Fibroblast of mammary gland (primary cell): ENCODE results near the gene LSM3.
A peak's percentile ranks its signal among the peaks of the same experiment; 100 is the strongest.
"Not testable (repeated sequence)": the region's sequence is repeated elsewhere in the genome, so short reads cannot be mapped to it uniquely, and the experiment has no call there.

Source experiments
- DNase-seq: peaks from one replicate; pipeline ENCODE4 v3.0.0-alpha.2; 2010; ENCODE audit warnings: low read depth
- H3K4me3 ChIP-seq: 2 replicates; pipeline ENCODE4 v1.5.1; 2011; ENCODE audit warnings: low read depth, mild to moderate bottlenecking, low read length, moderate library complexity; ENCODE audit not compliant: control insufficient read depth
- TF ChIP-seq, protein P1 (sequence below): conservative IDR thresholded peaks from 2 replicates; pipeline ENCODE4 v1.5.1; 2011; ENCODE audit warnings: low read depth, low read length, inconsistent platforms; ENCODE audit not compliant: control insufficient read depth, insufficient read depth

Gene LSM3

DNA sequence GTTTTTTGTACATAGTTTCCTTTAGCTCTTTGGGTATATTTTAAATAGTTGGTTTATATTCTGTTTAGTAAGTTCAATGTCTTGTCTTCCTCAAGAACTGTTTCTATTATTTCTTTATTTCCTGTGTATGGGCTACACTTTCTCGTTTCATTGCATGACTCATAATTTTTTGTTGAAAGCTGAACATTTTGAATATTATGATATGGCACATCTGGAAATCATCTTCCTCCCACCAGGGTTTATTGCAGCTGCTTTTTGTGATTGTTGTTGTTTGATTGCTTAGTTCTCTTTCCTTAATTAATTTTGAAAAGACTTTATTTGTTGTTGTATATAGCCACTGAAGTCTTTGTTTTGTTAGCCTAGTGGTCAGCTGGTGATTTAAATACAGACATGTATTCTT is 43.8 kb downstream of the LSM3 start:
- no peak overlapping the region for H3K4me3 ChIP-seq
- peak; percentile 27 for DNase-seq
- TF ChIP-seq, protein P1, sequence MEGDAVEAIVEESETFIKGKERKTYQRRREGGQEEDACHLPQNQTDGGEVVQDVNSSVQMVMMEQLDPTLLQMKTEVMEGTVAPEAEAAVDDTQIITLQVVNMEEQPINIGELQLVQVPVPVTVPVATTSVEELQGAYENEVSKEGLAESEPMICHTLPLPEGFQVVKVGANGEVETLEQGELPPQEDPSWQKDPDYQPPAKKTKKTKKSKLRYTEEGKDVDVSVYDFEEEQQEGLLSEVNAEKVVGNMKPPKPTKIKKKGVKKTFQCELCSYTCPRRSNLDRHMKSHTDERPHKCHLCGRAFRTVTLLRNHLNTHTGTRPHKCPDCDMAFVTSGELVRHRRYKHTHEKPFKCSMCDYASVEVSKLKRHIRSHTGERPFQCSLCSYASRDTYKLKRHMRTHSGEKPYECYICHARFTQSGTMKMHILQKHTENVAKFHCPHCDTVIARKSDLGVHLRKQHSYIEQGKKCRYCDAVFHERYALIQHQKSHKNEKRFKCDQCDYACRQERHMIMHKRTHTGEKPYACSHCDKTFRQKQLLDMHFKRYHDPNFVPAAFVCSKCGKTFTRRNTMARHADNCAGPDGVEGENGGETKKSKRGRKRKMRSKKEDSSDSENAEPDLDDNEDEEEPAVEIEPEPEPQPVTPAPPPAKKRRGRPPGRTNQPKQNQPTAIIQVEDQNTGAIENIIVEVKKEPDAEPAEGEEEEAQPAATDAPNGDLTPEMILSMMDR: no peak

GRCh38 chr3:14222900-14223594 is 44.4 kb downstream of the LSM3 start:
- peak; percentile 59 for DNase-seq
- H3K4me3 ChIP-seq: no peak overlapping the region
- TF ChIP-seq, protein P1: peak; percentile 11

DNA sequence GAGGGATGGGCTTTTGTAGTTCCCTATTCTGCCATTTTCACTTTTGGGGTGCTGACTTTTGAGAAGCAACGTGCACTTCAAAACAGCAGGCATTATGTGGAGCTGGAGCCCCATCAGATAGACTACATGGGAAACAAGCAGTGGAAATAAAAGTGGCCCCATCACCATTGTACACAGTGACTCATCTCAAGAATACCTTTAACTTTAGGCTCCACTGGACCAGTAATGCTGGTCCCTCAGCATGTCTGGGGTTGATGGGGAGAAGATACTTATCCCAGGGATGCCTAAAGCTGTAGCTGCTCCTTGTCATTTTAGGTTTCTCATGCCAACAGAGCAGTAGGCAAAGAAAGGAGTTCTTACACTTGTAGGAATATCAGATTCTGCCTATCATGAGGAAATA is 45.0 kb downstream of the LSM3 start:
- DNase-seq: no peak

DNA sequence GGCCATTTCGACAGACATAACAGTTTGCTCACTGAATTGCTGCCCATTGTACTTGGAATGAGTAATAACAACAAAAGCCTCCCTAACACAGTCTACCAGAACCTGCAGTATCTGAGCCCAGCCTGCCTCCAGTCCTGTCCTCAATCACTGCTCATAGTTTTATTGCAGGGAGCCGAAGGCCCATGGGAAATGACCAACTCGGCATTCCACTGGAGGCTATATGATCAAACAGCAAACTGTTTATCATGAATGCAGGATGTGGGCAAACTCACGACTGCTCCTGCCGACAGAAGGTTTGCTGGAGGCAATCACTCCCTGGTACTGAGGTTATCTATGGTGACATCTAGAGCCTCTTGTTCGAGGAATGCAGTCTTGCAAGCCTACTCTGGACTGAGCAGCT is 46.3 kb downstream of the LSM3 start:
- DNase-seq: peak; percentile 15
- TF ChIP-seq, protein P1: no peak

More for the DNA sequence above, 45.0 kb downstream of the LSM3 start:
- no peak overlapping the region for H3K4me3 ChIP-seq
- TF ChIP-seq, protein P1: no peak

DNA sequence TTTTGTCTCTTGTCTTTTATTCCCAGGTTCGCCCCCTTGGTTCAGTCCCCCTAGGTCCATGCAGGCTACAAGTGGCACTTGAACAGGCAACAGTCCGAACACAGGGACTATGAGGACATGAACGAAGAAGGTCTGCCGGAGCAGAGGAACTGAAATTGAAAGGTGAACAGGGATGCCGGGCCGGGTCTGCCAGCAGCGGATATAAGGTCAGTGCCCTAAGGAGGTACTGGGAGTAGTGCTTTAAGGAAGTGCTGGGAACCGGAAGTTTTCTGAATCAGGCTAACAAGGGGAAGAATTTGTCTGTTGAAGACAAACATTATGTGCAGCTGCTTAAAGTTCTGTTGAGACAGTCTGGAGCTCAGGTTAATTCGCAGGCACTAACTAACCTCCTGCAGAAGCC is 46.8 kb downstream of the LSM3 start:
- no peak overlapping the region for H3K4me3 ChIP-seq
- TF ChIP-seq, protein P1: no peak
- DNase-seq: no peak

More for the DNA sequence above, 46.3 kb downstream of the LSM3 start:
- no peak overlapping the region for H3K4me3 ChIP-seq

GRCh38 chr3:14226351-14226750 is 47.7 kb downstream of the LSM3 start:
- H3K4me3 ChIP-seq, DNase-seq: not testable (repeated sequence)

- H3K4me3 ChIP-seq: no peak overlapping the region
- TF ChIP-seq, protein P1: no peak
- DNase-seq: no peak
These were observed 49.2 kb downstream of the LSM3 start for GRCh38 chr3:14227856-14228255.
